GDM1 (cell line): ENCODE results near the gene ZFP91.
"Not testable (repeated sequence)": the region's sequence is repeated elsewhere in the genome, so short reads cannot be mapped to it uniquely, and the experiment has no call there.

Source experiments
- DNase-seq: peaks from one replicate; lab custom pipeline; 2025; lab: John Stamatoyannopoulos, UW

The ZFP91 gene, protein sequence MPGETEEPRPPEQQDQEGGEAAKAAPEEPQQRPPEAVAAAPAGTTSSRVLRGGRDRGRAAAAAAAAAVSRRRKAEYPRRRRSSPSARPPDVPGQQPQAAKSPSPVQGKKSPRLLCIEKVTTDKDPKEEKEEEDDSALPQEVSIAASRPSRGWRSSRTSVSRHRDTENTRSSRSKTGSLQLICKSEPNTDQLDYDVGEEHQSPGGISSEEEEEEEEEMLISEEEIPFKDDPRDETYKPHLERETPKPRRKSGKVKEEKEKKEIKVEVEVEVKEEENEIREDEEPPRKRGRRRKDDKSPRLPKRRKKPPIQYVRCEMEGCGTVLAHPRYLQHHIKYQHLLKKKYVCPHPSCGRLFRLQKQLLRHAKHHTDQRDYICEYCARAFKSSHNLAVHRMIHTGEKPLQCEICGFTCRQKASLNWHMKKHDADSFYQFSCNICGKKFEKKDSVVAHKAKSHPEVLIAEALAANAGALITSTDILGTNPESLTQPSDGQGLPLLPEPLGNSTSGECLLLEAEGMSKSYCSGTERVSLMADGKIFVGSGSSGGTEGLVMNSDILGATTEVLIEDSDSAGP

DNA sequence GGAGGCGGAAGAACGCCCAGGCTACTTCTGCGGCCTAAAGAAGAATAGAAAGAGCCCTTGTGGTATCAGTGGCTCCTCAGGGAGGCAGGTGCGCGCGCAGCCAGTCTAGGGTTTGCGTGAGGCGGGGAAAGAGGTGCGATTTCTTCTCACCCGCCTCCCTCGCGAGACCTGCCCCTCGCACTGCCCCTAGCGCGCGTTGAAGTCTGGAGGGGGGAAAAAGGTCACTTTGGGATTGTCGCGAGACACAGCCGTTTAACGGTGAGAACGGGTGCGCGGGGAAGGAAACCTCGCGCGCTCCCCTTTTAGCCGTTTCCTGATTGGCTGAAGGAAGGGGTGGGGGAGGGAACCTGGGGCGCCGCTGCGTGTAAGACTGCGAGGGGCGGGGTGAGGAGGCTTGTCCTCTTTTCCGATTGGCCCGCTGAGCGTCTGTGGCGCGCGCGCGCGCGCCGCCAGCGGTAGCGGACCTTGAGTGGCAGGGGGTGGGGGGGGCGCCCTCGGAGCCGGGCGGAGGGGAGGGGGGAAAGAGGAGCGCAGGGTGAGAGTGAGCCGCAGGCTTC is at the start of gene ZFP91:
Gene ZFP91 (plus strand): TSS at position 429 of the 557 bp plus-strand sequence. CDS start 219 bp downstream, outside the sequence.
- peak; percentile 95 for DNase-seq

DNA sequence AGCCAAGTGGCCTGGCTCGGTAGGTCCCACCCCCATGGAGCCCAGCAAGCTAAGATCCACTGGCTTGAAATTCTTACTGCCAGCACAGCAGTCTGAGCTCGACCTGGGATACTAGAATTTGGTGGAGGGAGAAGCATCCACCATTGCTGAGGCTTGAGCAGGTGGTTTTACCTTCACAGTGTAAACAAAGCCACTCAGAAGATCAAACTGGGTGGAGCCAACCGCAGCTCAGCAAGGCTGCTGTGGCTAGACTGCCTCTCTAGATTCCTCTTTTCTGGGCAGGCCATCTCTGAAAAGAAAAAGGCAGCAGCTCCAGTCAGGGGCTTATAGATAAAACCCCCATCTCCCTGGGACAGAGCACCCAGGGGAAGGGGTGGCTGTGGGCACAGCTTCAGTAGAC is 48.6 kb upstream of the ZFP91 start:
- no peak for DNase-seq

DNA sequence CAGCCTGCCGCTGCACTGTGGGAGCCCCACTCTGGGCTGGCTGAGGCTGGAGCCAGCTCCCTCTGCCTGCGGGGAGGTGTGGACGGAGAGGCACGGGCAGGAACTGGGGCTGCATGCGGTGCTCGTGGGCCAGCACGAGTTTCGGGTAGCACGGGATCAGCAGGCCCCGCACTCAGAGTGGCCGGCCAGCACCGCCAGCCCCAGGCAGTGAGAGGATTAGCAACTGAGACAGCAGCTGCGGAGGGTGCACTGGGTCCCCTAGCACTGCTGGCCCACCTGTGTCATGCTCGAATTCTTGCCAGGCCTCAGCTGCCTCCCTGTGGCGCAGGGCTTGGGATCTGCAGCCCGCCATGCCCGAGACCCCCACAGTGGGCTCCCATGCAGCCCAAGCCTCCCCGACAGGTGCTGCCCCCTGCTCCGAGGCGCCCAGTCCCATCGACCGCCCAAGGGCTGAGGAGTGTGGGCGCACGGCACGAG is 47.0 kb upstream of the ZFP91 start:
- DNase-seq = no peak

DNA sequence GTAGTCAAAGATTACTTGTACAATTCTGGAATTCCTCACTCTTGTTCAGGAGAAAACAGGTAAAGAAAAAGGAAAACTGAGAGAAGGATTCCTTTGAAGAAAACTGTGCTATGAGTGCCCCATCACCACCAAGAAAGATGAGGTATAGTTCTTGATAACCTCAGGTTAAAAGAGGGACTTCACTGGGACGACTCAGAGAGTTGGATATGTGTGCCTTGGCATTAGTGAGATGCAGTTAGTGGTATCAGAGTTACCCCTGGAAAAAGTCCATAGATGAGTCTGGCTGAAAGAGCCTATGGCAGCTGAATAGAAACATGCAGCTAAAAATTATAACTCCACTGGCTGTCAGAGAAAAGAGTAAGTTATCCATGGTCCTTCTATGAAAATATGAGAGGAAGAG is 32.0 kb upstream of the ZFP91 start:
- no peak for DNase-seq

DNA sequence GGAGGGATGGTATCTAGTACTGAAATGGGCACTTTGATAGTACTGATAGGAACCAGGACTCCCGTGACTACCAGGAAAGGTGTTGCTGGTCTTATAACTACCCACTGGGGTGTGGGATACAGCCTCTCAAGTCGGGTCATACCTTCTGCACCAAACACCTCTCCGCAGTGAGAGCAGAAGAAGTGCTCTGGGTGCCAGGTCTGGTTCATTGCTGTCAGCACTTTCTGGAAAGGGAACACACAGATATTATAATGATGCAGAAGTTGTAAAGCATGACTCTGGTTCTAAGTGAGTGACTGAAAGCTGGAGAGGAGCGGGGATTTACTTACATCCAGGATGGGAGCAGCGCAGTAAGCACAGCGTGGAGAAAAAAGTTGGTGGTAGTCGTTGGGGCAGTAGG is 29.2 kb upstream of the ZFP91 start:
- DNase-seq = no peak

DNA sequence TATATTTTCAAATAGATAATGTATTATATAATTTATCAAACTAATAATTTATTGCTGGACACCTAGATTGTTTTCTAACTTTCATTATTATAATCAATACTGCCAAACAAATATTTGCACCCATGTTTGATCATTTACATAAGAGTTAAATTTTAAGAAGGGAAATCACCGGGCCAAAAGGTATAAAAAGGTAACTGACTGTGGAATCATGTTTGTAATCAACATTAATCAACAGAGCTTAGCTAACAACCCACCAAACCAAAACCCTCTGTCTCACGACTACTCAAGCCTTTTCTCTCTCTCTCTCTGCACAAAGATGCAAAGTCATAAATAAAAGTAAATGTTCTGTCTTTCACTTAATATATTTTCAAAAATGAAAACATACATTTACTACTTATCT is 18.0 kb upstream of the ZFP91 start:
- no peak for DNase-seq

DNA sequence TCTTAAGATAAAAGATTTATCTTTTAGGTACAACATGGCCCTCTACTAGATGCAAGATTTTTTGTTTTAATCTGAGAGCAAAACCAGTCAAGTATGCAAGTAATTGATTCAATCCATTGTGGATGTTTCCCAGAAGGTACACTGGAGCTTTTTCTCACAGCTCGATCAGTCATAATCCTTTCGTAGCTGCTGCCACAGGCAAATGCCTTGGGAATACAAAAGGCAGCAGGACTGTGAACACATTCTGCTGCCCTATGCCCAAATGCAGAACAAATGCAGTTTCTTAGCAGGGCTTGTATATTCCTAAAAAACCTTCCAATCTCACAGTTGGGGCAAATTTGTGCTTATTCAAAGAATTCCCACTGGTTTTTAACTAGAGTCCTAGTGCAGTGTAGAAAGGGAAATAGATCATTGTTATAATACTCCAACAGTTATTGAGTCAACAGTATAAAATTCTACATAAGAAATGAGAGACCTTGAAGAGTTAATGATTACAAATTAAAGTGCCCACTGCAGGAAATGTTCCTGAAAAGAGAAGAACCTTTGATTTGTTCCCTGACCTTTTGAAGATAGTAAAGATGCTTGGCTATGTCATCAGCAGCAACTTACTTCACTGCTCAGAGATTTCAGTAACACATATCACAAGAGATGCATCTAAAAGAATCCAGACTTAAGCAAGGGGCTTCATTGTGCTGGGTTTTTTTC is 17.3 kb upstream of the ZFP91 start:
- no peak for DNase-seq

DNA sequence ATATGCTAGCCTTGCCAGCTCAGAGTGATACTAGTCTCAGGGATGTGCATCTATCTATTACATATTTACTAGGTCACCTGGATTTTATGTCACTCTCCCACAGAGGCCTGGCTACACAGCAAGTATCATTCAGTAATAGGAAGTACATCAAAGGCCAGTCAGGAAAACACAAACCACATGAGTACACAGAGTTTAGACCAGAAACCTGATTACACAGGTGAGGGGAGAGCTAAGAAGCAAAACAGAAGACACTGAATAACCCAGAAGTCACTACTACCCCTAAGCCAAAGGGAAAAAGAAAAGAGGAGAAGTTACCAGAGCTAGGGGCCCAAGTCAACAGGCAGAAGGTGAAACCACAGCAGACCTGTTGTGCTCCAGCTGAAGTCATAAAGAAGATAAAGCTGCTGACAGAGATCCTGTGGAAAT is 16.5 kb upstream of the ZFP91 start:
- DNase-seq = no peak

DNA sequence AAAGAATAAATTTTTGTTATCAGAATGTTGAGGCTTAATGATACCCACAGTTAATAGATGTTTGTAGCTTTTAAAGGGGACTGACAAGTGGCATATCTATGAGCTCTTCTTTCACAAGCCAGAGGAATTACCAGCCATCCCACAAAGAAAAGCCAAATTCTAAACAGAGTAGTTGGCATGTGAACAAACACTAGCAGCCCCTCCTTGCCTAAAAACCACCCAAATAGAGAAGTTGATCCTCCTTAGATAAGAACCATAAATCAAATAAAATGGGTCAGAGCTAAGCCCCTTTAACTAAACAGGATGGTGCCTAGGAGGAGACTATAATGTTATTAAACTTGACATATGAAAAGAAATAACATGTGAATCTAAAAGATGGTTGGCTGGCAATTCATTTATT is 14.6 kb upstream of the ZFP91 start:
- DNase-seq = no peak

DNA sequence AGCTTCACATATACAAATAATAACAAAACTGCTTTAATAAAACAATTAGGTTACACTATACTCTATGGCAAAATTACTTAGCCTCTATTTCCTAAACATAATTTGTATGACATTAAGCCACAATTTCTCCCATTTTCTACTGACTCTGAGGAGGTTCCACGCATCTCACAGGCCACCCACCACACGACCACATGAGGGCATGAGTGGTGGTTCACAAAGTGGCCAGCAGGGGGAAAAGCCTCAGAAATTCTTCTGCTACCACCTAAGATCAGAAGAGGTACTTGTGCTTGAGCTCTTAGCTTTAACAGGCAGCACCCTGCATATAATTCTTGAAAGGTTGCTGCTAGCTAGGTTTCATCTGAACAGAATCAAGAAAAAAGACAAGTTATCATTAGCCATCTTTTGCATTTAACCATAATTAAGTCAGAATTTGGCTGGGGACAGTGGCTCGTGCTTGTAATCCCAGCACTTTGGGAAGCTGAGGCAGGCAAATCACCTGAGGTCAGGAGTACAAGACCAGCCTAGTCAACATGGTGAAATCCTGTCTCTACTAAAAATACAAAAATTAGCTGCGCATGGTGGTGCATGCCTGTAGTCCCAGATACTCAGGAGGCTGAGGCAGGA is 10.9 kb upstream of the ZFP91 start:
- DNase-seq = peak; percentile 48

DNA sequence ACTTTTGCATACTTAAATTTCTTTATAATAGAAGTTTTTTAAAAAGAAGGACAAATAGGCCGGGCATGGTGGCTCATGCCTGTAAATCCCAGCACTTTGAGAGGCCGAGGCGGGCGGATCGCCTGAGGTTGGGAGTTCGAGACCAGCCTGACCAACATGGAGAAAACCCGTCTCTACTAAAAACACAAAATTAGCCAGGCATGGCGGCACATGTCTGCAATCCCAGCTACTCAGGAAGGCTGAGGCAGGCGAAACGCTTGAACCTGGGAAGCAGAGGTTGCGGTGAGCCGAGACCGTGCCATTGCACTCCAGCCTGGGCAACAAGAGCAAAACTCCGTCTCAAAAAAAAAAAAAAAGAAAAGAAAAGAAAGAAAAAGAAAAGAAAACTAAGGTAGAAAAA is 6.0 kb upstream of the ZFP91 start:
- DNase-seq = not testable (repeated sequence)

DNA sequence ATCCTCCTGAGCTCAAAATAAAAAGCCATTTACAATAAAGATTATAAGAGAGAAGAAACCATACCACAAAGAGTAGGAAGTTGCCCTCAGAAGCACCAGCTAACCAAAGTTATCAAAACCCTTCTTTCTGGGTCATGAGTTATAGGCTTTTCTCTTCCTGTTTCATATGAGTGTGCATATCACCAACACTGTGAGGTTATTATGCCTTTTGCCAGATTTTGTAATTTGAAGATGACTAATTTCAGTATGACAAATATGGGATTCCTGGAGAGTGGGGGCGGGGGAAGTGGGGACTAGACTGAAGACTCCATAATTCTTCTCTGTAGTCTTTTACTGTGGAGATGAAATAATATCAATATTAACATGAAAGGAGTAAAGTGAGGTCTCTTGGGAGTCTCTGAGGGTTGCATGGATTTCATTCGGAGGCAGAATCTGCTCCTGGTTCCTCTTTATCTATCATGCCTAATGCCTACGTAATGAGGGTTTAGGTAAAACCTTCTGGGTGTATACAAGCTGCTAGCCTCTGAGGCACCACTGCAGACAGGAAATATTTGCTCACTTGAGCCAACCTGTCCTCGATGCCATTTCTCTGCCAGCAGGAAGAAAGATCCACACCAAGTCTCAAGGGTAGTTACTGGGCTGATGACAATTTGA is 5.3 kb upstream of the ZFP91 start:
- peak; percentile 24 for DNase-seq

DNA sequence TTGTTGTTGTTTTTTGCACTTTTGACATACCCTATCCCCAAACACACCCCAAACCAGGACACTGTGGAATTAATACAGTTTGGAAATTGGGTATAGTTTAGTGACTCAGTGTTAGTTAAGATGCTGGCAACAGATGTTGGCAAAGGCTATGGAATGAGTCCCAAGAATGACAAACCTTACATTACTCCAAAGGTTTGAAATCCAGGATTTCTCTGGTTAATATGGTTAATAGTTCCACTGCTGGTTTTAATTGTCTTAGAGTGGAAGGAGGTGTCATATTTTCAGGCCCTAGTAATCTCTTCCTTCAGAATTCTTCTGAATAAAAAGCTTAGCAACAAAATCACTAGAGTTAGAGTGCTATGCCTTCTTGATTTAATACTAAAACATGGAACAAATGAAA is 4.0 kb upstream of the ZFP91 start:
- DNase-seq = no peak

DNA sequence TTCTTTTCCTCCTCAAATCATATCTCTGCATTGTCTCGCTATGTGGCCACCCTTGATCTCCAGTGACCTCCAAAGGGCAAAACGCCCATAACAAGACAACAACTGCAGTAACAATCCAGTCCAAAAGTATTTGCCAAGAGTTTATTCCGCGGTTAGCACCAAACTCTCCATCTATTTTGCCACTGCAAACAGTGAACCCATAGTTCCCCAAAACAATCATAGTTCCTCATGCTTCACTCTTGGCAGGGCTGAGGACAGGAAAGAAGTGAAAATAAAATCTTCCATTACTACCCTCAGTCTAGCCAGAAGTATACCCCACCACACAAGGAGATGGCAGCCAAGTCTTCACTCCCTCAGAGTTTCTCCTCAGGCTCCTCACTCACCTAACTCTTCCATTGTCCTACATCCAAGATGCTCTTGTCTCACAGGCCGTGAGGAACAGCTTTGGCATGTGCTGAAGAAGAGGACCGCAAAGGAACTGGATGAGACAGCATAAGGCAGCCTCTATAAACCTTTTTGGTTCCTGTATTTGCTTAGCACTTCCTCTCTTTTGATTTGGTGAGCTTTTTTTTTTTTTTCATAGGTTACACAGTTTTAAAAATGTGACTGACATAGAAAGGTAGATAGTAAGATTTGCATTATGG is 3.4 kb upstream of the ZFP91 start, which contains the start of gene LPXN:
Gene LPXN (minus strand): TSS at position 480 of the 644 bp plus-strand sequence. CDS start 84 bp downstream, at position 396.
- DNase-seq = peak; percentile 67

DNA sequence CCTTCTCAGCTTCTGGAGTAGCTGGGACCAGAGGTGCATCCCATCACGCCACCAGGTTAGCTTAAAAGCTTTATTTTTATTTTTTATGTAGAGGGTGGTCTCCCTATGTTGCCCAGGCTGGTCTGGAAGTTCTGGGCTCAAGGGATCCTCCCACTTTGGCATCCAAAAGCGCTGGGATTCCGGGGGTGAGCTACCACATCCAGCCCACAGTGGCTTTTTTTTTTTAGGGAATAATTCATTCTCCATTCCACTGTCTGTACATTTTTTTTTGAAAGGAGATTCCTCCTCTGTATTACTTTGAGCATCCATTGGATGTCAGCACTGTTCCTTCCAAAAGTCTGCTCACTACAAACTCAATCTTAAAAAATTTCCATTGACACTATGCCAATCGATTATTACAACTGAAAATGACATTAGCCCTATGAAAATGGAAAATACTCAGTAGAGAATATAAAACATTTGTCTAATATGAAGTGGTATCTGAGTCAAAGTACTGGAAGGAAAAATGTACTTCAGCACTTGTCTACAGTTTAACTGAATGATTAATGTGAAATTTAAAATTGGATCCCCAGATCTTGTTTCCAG is 1.9 kb upstream of the ZFP91 start:
- DNase-seq = no peak

DNA sequence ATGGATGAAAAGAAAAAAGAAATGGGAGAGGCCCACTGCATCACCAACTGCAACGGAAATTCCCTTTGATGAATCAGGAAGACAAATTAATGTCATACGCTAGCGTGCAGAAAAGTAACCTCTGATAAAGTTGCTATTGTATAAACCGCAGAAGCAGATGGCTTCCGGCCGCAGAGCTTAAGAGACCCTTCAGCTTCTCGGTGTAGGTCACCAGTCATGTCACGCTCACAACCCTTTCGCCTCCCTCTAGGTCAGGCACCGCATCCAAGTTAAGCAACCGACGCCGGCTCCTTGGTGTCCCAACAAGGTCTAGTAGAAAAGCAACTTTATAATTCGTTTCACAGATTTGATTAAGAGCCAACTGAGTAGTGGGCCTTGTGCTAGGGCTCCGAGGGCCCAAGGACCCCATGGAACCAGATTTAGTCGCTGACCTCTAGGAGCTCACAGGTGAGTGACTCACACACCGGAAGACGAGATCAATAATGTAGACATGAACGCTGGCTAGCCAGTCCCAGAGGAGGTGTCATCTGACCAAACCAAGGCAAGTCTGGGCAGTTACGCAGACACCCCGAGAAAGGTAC is 1.2 kb upstream of the ZFP91 start:
- peak; percentile 76 for DNase-seq

DNA sequence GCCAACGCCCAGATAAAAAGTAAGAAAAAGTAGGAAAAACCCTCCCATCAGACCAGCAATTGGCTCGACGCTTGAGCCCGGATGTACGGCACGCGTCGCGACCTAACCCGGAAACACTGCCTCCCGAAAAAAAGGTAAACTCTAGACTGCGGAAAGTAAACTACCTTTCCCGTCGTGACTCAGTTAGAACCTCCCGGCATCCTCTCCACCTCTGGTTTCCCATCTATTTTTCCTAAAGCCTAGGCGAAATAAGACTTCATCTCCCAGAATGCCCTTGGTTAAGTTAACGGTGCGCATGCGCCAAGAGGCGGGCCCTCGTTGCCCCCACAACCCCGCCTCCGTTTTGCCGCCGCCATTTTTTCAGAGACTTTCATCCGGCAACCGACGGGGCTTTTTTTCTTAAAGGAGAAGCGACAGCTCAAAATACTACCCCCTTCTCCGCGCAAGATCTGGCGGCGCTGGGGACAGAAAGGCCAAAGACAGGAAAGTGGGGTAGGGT is 678 bp upstream of the ZFP91 start:
- peak; percentile 90 for DNase-seq

DNA sequence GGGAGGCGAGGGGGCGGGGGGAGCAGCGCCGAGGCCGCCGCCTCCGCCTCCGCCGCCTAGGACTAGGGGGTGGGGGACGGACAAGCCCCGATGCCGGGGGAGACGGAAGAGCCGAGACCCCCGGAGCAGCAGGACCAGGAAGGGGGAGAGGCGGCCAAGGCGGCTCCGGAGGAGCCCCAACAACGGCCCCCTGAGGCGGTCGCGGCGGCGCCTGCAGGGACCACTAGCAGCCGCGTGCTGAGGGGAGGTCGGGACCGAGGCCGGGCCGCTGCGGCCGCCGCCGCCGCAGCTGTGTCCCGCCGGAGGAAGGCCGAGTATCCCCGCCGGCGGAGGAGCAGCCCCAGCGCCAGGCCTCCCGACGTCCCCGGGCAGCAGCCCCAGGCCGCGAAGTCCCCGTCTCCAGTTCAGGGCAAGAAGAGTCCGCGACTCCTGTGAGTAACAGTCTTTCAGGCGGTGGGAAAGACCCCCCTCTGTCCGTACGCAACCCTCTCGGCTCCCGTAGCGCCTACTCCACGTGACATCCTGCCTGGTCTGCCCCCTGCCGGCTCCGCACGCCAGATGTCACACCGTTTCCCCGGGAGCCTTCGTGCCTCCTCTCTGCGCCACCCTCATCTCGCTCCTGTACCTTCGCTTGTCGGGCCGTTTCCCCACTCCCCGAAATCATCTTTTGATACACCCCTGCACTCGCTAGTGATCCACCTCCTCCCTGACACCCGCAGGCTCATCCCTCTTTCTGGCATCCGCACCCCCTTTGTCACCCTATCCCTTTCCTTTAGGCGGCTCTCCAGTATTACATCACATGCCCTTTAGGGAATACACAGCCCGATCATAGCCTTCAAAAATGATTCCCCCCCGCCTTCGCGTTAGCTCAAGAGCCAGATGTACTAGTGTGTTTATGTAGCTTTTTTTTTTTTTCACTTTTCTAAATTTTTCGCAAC is 598 bp downstream of the ZFP91 start:
- peak; percentile 79 for DNase-seq

DNA sequence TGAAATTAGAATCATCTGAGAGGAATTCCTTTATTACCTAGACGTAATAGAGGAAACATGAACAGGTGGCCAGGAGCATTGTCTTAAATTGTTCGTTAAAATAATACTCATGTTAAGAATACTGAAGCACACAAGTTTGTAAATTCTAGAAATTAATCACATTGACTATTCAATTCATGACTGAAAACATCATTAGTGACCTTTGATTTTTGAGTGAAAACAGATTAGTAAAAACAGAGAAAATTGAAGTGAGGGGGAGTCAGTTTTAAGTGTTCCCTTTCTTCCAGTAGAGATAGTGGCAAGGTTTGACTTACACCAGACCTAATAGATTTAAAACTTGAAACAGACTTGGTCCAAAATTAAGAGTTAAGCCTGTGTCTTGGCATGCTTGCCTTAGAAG is 1.4 kb downstream of the ZFP91 start:
- no peak for DNase-seq
